KBM-7 (cell line): ENCODE data around the gene TMEM272.

Experiments
- DNase-seq: peaks from one replicate; pipeline ENCODE4 v3.0.0-alpha.2; 2015
- in situ Hi-C: fragments of 300-500 bp; cut with MboI; formaldehyde crosslinking; loops from 2 replicates; pipeline ENCODE4 v1.14.3; 2020; ENCODE audit warnings: low sequenced_read_pairs, low pct_unique_long_range_greater_than_20kb, mixed read lengths

The TMEM272 gene

DNA sequence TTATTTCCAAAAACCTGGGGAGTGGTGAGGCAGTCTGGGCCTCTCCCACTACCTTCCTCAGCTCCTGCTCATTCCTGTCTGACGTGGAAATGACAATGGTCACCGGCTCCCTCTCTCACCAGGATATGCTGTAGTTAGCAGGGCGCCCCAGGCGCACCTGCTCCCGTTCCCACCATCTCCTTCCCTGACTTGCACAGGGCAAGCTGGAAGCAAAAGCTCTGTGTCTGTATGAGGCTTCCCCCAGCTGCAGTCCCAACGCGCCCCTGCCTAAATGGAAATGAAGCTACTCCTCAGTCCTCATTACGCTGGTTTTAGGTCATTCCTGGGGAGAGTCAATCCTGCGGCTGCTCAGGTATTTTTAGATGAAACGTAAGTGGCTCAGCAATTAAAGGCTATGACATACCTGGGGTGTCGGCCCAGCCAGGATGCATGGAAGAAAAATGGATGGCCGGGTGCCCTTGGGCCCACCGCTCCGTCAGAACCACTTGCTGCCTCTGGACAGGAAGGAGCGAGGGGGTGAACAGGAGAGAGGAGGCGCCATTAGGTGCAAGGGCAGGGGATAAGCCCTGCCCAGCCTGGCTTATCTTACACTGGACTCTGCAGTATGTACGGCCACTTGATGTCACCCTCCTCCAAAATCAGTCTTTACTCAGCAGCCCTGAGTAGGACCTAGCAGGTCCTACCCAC is 73.4 kb downstream of the TMEM272 start:
- no peak for DNase-seq
- in situ Hi-C loops, result no loop called here

DNA sequence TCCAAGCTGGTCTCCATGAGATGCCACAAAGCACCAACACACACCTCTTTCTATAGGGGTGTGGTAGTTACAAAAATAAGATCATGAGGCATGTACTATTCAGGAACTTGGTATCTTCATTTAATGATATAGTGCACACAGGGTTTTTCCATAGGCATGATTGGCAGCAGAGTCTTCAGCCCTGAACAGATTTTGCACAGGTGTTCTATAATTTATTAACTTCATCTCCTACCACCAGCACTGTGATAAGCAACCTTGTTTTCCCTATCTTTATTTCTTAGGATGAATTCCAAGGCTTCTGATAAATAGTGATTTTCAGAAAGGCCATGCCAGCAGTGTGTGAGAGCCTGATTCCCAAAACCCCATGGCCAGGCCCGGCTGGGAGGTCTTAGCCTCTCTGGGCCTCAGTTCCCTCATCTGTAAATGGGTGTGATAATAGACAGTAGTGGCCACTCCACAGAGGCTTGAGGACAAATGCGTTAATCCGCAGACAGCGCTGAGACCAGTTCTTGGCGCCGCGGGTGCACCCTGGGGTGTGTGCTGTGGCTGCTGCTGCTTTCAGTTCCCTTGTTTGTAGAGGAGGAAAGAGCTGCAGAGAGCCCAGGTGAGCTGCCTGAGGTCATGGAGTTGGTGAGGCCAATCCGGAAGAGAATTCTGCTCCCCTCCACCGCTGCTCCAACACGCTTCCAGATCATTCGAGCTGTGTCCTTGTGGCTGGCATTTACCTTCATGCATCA is 74.1 kb downstream of the TMEM272 start:
- no peak for DNase-seq
- in situ Hi-C loops, result no loop called here

DNA sequence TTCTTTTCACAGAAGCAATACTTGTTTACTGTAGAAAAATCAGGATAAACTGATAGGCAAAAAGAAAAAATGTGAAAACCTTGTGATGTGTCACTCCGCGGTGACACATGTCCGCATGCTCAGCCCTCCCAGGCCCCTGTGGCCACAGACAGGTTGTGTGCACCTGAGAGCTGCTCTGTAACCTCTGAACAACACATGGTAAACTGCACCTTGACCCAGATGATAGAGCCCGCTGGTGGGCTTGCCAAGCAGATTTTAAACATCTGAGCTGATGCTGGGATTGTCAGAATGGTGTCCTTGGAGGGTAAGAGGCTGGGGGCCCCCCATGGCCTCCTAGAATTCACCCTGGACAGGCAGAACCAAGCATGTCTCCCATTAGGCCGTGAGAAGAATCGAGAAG is 74.8 kb downstream of the TMEM272 start:
- no peak for DNase-seq

DNA sequence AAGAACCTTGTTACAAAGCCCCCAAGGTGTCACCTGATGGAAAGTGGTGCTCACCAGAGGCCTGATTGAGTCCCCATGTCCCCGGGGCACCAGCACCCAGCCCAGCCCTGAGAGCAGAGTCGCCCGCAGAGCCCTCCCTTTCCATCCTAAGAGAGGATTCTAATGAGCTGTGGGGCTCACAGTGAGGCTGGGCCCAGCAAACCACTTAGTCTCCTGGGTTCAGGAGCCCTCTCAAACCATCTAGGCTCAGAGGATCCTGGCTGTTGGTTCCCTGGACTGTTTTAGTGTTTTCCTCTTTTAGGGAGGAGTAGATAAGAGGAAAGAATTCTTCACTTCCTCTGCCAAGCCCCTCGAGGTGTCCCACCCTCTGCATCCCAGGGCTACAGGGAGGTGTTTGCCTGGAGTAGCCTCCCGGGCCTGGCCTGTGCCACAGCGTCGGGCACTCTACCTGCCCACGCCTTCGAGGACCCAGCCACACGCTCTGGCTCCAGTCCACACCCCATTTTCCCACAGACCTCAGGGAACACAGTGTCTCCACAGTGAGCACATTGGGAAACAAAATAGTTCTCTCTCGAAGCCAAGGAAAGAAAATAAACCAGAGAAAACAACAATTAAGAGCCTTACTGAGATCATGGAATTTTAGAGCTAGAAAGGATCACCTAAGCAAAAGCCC is 75.4 kb downstream of the TMEM272 start:
- in situ Hi-C loops, result no loop called here
- DNase-seq, result no peak

More for the DNA sequence above, 74.8 kb downstream of the TMEM272 start:
- in situ Hi-C loops, result no loop called here

DNA sequence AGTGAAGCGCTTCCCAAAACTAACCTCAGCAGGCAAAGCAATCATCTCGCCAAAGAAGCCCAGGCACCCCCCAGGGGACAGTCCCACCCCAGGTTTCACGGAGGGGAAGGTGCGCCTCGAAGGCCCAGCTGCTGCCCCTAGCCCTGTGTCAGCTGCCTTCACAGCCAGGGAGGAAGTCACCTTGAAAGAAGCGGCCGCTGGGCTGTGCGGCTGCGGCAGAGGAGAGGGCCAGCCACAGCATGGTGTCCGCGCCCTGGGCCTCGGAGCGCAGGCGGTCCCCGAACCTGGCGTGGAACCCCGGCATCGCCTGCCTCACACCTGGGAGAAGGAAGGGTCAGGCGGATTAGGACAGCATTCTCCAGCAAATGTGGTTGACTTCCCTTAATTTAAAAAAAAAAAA is 76.0 kb downstream of the TMEM272 start:
- in situ Hi-C loops, result no loop called here
- DNase-seq, result no peak

DNA sequence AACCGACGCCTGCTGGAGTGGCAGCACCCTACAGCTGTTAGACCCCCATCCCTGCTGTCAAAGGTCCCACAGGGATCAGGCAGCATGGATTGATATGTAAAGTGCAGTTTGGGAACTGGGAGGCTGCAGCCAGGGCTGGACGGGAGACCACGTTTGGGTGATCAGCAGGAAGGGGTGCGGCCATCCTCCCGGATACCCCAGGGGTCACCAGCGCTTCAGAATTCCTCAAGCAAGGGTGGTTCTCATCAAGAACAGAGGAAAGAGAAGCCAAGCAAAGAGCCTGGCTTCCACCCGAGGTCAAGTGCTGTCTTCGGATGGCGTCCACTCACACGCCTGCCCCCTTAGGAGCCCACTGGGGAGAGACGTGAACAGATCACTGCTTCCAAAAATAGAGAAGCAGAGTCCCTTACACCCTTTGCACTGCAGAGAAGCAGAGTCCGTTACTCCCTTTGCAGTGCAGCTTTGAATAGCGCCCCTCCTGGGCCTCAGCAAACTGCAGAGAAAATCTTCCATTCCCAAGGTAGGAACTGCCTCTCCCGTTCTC is 76.5 kb downstream of the TMEM272 start:
- no peak for DNase-seq
- in situ Hi-C loops, result no loop called here

DNA sequence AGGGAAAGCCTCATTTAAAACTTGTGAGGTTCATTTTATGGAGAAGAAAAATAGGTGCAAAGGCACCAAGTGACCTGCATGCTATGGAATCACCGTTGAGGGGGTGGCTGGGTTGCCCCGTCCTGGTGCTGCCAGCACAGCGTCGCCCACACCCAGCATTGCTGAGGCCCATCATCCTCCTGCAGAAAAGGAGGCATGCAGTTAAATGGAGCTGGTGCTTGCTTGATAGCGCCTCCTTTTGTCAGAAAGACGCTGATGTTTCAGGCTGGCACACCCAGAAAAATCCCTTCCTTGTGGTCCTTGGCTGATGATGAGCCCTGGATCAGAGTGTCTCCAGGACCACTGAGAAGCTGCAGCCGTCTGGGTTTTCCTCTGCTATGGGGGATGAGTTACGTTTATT is 77.9 kb downstream of the TMEM272 start:
- DNase-seq, result peak; percentile 46
- in situ Hi-C loops, result no loop called here

DNA sequence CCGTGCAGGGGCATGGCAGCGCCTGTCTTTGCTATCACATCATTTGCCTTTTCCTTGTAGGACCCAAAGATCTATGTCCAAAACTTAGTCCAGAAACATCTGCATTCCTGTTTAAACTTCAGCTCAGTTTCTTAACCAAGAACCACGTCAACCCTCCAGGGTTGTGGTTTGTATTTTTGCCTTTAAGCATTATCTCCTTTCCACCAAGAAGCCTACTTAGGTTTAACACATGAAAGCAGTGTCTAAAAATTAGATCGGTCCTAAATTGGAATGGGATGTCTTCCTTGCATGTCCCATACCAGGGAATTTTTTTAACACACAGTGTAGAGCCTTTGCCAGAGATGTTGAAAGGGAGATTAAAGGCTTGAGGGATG is 79.8 kb downstream of the TMEM272 start:
- in situ Hi-C loops, result no loop called here
- DNase-seq, result no peak

DNA sequence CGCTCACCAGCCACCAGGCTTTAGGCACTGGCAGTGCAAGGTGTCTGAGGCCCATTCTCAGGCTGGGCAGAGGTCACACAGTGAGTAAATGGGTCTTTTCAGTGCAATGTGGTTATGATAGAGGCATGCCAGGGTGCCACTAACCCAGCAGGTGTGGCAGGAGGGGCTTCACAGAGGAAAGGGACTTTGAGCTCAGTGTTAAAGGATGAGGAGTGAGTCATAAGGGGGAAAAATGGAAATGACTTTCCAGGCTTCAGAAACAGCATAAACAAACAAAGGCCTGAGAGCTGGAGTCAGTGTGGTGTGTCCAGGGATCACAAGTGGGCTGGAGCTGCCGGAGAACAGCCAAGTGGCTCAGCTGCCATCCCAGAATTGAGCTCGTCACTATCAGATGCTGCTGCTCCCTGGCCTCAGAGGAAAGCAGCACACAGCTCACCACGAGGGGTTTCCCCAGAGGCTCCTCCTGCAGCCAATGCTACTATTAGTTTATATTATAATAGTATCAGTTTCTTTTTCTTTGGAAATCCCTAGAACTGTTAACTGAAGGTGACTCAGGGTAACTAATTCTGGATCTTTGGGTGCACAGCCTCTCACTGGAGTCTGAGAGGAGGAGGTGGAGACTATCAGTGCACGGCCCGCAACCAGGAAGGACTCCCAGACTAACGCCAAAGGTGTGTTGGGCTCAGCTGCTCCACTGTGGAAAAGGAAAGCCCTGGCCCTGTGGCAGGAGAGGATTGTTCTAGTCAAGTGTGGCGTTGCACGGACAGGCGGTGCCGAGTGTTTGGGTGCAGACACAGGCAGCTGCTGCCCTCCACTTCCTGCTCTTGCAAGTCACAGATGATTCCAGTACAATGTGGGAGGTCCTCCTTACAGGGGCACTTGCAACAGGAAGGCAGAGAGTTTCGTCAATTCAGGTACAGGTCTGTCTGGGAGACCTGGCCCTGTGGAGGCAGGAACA is 80.5 kb downstream of the TMEM272 start:
- no peak for DNase-seq
- in situ Hi-C loops, result no loop called here

DNA sequence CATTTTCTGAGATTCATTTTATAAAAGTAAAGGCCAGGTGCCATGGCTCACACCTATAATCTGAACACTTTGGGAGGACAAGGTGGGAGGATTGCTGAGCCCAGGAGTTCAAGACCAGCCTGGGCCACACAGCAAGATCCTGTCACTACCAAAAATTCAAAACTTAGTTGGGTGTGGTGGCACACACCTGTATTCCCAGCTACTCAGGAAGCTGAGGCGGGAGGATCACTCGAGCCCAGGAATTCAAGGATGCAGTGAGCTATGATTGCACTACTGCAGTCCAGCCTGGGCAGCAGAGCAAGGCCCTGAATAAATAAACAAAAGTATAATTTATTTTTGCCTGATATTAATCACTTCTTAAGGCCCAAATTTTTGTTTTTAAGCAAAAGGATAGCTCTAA is 81.5 kb downstream of the TMEM272 start:
- in situ Hi-C loops, result no loop called here
- DNase-seq, result no peak
